T-helper 2 cell (primary cell): Measurements from ENCODE around the gene RGS7.
"Not testable (repeated sequence)": the region's sequence is repeated elsewhere in the genome, so short reads cannot be mapped to it uniquely, and the experiment has no call there.

ENCODE experiments used
- DNase-seq, 5 experiments: peaks; one replicate each; pipeline versions ENCODE4 v3.0.0 to v3.0.0-alpha.2; 2012 to 2022

Gene RGS7

GRCh38 chr1:241331328-241332036 is 25.5 kb downstream of the RGS7 start:
- DNase-seq, result no peak

- no peak for DNase-seq
Measured at GRCh38 chr1:241330619-241331327, 26.2 kb downstream of the RGS7 start.

- DNase-seq, result no peak
Measured at GRCh38 chr1:241325456-241325855, 31.5 kb downstream of the RGS7 start.

- peak in 1 of 5 experiments; percentile 17 for DNase-seq
Measured at GRCh38 chr1:241323514-241324195, 33.4 kb downstream of the RGS7 start.

- no peak for DNase-seq
Measured at GRCh38 chr1:241317676-241318075, 39.3 kb downstream of the RGS7 start.

GRCh38 chr1:241316372-241316771 is 40.6 kb downstream of the RGS7 start:
- DNase-seq, result no peak

GRCh38 chr1:241311056-241311746 is 45.8 kb downstream of the RGS7 start:
- no peak for DNase-seq

GRCh38 chr1:241310451-241310850 is 46.6 kb downstream of the RGS7 start:
- DNase-seq, result no peak

GRCh38 chr1:241309651-241310050 is 47.4 kb downstream of the RGS7 start:
- no peak for DNase-seq

- no peak for DNase-seq
Measured at GRCh38 chr1:241308471-241308870, 48.5 kb downstream of the RGS7 start.

GRCh38 chr1:241308011-241308410 is 49.0 kb downstream of the RGS7 start:
- DNase-seq, result no peak

- DNase-seq, result no peak
Measured at GRCh38 chr1:241306125-241306790, 50.7 kb downstream of the RGS7 start.

- DNase-seq, result not testable (repeated sequence)
Measured at GRCh38 chr1:241302024-241302423, 55.0 kb downstream of the RGS7 start.

GRCh38 chr1:241299347-241299746 is 57.7 kb downstream of the RGS7 start:
- DNase-seq, result no peak

- no peak for DNase-seq
Measured at GRCh38 chr1:241292973-241293372, 64.0 kb downstream of the RGS7 start.

- DNase-seq, result not testable (repeated sequence)
Measured at GRCh38 chr1:241291548-241291947, 65.5 kb downstream of the RGS7 start.

- DNase-seq, result no peak
Measured at GRCh38 chr1:241286486-241286885, 70.5 kb downstream of the RGS7 start.

- DNase-seq, result no peak
Measured at GRCh38 chr1:241276391-241276790, 80.6 kb downstream of the RGS7 start.

- DNase-seq, result no peak
Measured at GRCh38 chr1:241275981-241276380, 81.0 kb downstream of the RGS7 start.

- DNase-seq, result no peak
Measured at GRCh38 chr1:241275226-241275625, 81.8 kb downstream of the RGS7 start.

- DNase-seq, result no peak
Measured at GRCh38 chr1:241274693-241275092, 82.3 kb downstream of the RGS7 start.

- DNase-seq, result no peak
Measured at GRCh38 chr1:241272828-241273227, 84.2 kb downstream of the RGS7 start.

GRCh38 chr1:241271427-241271826 is 85.6 kb downstream of the RGS7 start:
- no peak for DNase-seq
